ENCODE results near the gene CARF. TPM values are rescaled to one million over a fixed set of nuclear protein-coding genes. Genes with fewer than 3 reads are reported as not detected.

CARF gene
- total RNA-seq, 1 experiment from 2014 or later: 4.2 TPM

GRCh38 chr2:203002054-203002821, 90.2 kb downstream of the CARF start:
- ATAC-seq (no peak), DNase-seq (ENCODE audit: low read depth, low spot score) (no peak)
- POLR2A ChIA-PET: no interaction called here
- Histone ChIP-seq H3K4me3 (replicated peaks in 1 of 2; ENCODE audit: low read depth in 1 of 2, low read length in 2 of 2) (no peak overlapping the region), H3K9me3 (ENCODE audit: control insufficient read depth in 1 of 2, insufficient read depth in 1 of 2, low read depth in 1 of 2, low read length in 2 of 2) (no peaks in the 10 kb centered on the region), H3K9me2 (ENCODE audit: insufficient read depth) (no peaks in the 10 kb centered on the region), H3K27ac (ENCODE audit: low read depth, low read length) (no peak overlapping the region), H3K36me3 (ENCODE audit: control insufficient read depth in 1 of 2, insufficient read depth in 2 of 2, low read length in 2 of 2) (no peaks in the 10 kb centered on the region), H3K79me2 (ENCODE audit: insufficient read depth, low read length) (no peaks in the 10 kb centered on the region), H4K20me1 (ENCODE audit: insufficient read depth) (no peaks in the 10 kb centered on the region), H3K27me3 (ENCODE audit: insufficient read depth, low read length) (no peaks in the 10 kb centered on the region), H2AFZ (ENCODE audit: low read depth, low read length, poor library complexity, severe bottlenecking) (no peak overlapping the region), H3K4me1 (ENCODE audit: control insufficient read depth in 1 of 2, insufficient read depth in 2 of 2, low read length in 2 of 2) (no peaks in the 10 kb centered on the region), H3K4me2 (ENCODE audit: low read length) (no peak overlapping the region), H3K9ac (ENCODE audit: low read length) (no peak overlapping the region)
- RAD21 ChIA-PET (ENCODE audit: low non-redundant PET in 1 of 2, low total read pairs in 2 of 2, uncharacterized antibody in 2 of 2, unreplicated experiment in 2 of 2): no interaction called here
- CTCF ChIA-PET: no interaction called here
- no peak for TF ChIP-seq CBX3 (IDR thresholded peaks at IDR 0.05; ENCODE audit: low read depth)
- TF ChIP-seq ZBTB33 (IDR thresholded peaks at IDR 0.05; ENCODE audit: extremely low read depth, insufficient replicate concordance, low read length): no peak
- TF ChIP-seq SRF (IDR thresholded peaks at IDR 0.05; ENCODE audit: low read depth): no peak
- no peak for TF ChIP-seq POLR2A (IDR thresholded peaks at IDR 0.05; ENCODE audit: borderline replicate concordance, extremely low read depth, insufficient read depth, insufficient read length)
- TF ChIP-seq, protein P1, sequence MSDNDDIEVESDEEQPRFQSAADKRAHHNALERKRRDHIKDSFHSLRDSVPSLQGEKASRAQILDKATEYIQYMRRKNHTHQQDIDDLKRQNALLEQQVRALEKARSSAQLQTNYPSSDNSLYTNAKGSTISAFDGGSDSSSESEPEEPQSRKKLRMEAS (IDR thresholded peaks at IDR 0.05): no peak
- no peak for TF ChIP-seq SIN3A (IDR thresholded peaks at IDR 0.05; ENCODE audit: low read depth)
- TF ChIP-seq EZH2 (IDR thresholded peaks at IDR 0.05): no peak
- TF ChIP-seq RAD21 (IDR thresholded peaks at IDR 0.05; ENCODE audit: low read depth): no peak
- TF ChIP-seq POLR2AphosphoS5 (IDR thresholded peaks at IDR 0.05; ENCODE audit: low read depth, low read length): no peak
- TF ChIP-seq, protein P2, sequence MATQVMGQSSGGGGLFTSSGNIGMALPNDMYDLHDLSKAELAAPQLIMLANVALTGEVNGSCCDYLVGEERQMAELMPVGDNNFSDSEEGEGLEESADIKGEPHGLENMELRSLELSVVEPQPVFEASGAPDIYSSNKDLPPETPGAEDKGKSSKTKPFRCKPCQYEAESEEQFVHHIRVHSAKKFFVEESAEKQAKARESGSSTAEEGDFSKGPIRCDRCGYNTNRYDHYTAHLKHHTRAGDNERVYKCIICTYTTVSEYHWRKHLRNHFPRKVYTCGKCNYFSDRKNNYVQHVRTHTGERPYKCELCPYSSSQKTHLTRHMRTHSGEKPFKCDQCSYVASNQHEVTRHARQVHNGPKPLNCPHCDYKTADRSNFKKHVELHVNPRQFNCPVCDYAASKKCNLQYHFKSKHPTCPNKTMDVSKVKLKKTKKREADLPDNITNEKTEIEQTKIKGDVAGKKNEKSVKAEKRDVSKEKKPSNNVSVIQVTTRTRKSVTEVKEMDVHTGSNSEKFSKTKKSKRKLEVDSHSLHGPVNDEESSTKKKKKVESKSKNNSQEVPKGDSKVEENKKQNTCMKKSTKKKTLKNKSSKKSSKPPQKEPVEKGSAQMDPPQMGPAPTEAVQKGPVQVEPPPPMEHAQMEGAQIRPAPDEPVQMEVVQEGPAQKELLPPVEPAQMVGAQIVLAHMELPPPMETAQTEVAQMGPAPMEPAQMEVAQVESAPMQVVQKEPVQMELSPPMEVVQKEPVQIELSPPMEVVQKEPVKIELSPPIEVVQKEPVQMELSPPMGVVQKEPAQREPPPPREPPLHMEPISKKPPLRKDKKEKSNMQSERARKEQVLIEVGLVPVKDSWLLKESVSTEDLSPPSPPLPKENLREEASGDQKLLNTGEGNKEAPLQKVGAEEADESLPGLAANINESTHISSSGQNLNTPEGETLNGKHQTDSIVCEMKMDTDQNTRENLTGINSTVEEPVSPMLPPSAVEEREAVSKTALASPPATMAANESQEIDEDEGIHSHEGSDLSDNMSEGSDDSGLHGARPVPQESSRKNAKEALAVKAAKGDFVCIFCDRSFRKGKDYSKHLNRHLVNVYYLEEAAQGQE (IDR thresholded peaks at IDR 0.05; ENCODE audit: low read depth): no peak
- no peak for TF ChIP-seq CEBPB (IDR thresholded peaks at IDR 0.05; ENCODE audit: low read depth)
- no peak for TF ChIP-seq EGR1 (IDR thresholded peaks at IDR 0.05; ENCODE audit: low read depth)
- TF ChIP-seq SP1 (IDR thresholded peaks at IDR 0.05; ENCODE audit: low read depth): no peak
- TF ChIP-seq, protein P3, sequence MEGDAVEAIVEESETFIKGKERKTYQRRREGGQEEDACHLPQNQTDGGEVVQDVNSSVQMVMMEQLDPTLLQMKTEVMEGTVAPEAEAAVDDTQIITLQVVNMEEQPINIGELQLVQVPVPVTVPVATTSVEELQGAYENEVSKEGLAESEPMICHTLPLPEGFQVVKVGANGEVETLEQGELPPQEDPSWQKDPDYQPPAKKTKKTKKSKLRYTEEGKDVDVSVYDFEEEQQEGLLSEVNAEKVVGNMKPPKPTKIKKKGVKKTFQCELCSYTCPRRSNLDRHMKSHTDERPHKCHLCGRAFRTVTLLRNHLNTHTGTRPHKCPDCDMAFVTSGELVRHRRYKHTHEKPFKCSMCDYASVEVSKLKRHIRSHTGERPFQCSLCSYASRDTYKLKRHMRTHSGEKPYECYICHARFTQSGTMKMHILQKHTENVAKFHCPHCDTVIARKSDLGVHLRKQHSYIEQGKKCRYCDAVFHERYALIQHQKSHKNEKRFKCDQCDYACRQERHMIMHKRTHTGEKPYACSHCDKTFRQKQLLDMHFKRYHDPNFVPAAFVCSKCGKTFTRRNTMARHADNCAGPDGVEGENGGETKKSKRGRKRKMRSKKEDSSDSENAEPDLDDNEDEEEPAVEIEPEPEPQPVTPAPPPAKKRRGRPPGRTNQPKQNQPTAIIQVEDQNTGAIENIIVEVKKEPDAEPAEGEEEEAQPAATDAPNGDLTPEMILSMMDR (IDR thresholded peaks at IDR 0.05 in 2 of 3, conservative IDR thresholded peaks at IDR 0.05 in 1 of 3; ENCODE audit: borderline replicate concordance in 1 of 3, insufficient read depth in 1 of 3, low read depth in 2 of 3, low read length in 2 of 3): no peak
- TF ChIP-seq, protein P4, sequence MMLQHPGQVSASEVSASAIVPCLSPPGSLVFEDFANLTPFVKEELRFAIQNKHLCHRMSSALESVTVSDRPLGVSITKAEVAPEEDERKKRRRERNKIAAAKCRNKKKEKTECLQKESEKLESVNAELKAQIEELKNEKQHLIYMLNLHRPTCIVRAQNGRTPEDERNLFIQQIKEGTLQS (IDR thresholded peaks at IDR 0.05): no peak
- TF ChIP-seq ZFX (IDR thresholded peaks at IDR 0.05): no peak
- no peak for TF ChIP-seq TCF7L2 (IDR thresholded peaks at IDR 0.05; ENCODE audit: borderline replicate concordance, extremely low read depth, insufficient read depth, insufficient read length)
- TF ChIP-seq ELF1 (IDR thresholded peaks at IDR 0.05; ENCODE audit: borderline replicate concordance, low read depth): no peak
- no peak for TF ChIP-seq EZH2phosphoT487 (IDR thresholded peaks at IDR 0.05; ENCODE audit: borderline replicate concordance)
- intact Hi-C loops (cut with micrococcal nuclease): no loop called here
- BruUV-seq (replicated peaks): no TSS peak
